GM21381 (cell line): Measurements from ENCODE around the gene ZNF26.
"Not testable (repeated sequence)": the region's sequence is repeated elsewhere in the genome, so short reads cannot be mapped to it uniquely, and the experiment has no call there.

ENCODE experiments used
- ATAC-seq: cut with Tn5 transposase; IDR thresholded peaks from one replicate; pipeline ENCODE4 v1.9.1; 2021; ENCODE audit warnings: mild to moderate bottlenecking, moderate library complexity; ENCODE audit not compliant: unreplicated experiment

ZNF26 gene, protein sequence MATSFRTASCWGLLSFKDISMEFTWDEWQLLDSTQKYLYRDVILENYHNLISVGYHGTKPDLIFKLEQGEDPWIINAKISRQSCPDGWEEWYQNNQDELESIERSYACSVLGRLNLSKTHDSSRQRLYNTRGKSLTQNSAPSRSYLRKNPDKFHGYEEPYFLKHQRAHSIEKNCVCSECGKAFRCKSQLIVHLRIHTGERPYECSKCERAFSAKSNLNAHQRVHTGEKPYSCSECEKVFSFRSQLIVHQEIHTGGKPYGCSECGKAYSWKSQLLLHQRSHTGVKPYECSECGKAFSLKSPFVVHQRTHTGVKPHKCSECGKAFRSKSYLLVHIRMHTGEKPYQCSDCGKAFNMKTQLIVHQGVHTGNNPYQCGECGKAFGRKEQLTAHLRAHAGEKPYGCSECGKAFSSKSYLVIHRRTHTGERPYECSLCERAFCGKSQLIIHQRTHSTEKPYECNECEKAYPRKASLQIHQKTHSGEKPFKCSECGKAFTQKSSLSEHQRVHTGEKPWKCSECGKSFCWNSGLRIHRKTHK

DNA sequence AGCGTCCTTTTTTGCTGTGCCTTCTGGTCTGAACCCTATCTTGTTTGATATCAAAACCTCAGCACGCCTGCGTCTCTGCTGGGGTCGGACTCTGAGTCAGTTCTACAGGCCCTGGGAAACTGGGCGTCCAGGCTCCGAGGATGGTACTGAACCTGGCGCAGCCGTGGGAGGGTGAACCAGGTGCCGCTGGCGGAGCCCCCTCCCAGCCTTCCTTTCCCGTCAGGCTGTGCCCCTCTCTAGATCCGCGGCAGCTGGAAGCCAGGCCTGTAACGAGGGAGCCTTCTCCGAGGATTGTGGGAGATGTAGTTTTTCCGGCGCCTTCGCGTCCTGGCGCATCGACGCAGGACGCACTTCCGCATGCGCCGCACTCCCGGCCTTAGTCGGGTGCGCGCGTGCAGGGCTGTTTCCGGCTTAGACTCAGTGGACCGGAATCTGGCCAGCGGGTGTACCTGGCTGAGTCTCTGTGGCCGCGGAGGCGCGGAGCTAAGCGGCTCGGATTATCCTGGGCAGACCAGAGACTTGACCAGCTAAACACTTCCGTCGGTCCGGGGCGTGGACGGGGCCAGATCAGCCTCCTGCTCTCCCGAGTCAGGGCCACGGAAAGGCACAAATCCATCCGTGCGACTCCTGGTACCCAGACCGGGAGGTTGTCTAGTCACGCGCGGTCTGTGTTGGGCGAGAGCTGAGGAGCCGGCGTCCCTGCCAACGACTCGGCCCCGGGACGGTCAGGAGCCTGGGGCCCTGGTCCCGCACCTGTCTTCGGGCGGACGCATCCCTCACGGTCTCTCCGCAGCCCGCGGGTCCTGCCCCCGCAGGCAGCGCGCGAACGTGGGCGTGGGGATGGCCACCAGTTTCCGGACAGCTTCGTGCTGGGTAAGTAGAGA is at the start of gene ZNF26:
Gene ZNF26, plus strand, starts transcription at position 367 of the 884 bp plus-strand sequence. Its CDS starts 474 bp downstream, at position 841.
- peak; percentile 98 for ATAC-seq

DNA sequence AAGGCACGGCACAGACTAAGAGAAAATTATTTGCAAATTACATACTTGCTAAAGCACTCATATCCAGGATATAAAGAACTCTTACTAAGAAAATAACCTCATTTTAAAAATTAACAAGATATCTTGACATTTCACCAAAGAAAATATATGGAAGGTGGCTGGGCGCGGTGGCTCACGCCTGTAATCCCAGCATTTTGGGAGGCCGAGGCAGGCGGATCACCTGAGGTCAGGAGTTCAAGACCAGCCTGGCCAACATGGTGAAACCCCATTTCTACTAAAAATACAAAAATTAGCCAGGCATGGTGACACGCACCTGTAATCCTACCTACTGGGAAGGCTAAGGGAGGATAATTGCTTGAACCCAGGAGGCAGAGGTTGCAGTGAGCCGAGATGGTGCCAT is 49.2 kb upstream of the ZNF26 start:
- not testable (repeated sequence) for ATAC-seq

- ATAC-seq, result no peak
These were observed 48.7 kb upstream of the ZNF26 start for GRCh38 chr12:132937476-132937875.

DNA sequence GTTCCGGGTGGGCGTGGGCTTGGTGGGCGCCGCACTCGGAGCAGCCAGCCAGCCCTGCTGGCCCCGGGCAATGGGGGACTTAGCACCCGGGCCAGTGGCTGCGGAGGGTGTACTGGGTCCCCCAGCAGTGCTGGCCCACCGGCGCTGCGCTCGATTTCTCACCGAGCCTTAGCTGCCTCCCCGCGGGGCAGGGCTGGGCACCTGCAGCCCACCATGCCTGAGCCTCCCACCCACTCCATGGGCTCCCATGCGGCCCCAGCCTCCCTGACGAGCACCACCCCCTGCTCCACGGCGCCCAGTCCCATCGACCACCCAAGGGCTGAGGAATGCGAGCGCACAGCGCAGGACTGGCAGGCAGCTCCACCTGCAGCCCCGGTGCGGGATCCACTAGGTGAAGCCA is 47.4 kb upstream of the ZNF26 start:
- not testable (repeated sequence) for ATAC-seq

DNA sequence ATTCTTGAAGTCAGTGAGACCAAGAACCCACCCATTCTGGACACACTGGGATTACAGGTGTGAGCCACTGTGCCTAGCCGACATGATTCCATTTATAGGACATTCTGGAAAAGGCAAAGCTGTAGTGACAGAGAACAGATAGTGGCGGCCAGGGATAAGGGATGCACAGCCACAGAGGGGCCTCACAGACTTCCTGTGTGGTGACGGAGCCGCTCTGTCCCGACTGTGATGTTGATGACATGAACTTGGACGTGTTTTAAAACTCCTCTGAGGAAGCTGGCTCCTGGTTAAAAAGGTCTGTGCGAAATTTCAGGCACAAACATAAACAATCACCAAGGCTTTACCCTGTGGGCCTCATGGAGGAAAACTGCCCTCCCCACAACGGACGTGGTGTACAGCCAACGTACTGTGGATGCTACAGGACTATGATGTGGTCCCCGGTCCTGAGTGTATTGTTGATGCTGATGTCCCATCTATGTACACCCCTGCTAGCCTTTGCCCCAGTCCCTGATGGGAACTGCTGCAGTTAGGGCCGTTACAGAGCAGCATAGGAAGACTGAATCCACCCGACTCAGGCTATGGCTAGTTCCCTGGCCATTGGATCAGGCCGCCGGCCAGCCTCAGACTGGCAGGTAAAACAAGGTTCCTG is 46.0 kb upstream of the ZNF26 start:
- no peak for ATAC-seq

DNA sequence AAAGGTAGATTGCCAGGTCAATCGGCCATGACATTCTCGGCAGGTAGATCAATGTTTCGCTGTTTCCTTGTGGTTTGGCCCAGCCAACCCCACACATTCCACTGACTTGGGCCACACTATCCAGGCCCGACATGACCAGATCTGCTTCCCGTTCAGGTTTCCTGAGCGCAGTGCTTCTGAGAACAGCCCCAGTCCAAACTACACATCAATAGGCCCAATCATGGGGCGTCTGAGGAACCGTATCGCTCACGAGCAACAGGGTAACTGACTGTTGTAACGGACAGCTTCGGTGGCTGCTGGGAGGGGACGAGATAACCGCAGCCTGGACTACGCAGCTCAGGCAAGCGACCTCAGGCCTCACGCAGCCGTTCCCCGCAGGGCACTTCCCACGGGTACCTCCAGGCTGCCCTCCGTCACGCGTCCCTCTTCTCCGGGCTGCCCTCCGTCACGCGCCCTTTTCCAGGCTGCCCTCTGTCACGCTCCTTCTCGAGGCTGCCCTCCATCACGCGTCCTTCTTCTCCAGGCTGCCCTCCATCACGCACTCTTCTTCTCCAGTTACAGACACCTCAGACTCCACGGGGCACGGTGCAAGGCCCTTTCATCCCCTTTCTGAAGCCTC is 44.7 kb upstream of the ZNF26 start:
- ATAC-seq, result no peak

GRCh38 chr12:132942611-132943010 is 43.6 kb upstream of the ZNF26 start:
- no peak for ATAC-seq

DNA sequence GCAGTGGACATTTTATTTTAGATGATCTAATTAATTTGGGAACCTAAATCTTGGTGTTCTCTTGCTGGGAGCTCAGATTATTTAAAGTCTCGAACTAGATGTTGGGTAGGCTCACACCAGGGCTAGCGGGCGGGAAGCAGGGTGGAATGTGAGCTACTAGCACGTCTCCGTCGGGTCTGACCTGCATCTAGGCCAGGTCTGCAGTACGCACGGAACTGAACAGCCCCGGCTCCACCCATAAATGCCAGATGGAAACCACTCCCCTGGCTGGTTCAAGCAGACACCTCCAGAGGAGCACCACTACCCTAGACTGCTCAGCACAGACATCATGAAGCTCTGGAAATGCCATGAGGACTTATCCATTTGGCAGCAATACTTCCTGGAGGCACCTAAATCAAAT is 40.4 kb upstream of the ZNF26 start:
- no peak for ATAC-seq

DNA sequence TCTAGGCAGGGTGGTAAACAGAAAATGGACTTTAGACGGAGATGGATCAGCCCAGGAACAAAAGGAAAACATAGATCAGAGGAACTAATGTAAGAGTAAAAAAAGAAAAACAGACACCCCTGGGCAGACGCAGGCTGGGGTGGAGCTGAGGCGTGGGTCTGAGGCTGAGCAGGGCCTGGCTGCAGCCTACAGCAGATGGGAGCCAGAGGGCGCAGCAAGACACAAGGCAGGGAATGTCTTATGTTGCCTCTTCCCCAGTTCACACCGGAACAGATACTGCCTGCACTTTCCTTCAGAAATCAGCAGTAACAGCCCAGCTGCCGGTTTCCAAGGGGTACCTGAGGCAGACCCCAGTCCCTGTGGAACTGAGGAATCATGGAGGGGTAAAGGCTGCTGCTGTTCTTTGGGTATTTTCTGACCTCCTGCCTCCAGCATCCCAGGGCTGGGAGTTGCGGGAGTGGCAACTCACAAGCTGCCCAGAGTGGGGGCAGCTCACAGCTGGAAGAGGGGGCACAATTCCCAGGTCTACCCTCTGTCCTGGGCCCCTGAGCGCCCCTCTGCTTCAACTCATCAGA is 39.8 kb upstream of the ZNF26 start:
- ATAC-seq, result no peak

DNA sequence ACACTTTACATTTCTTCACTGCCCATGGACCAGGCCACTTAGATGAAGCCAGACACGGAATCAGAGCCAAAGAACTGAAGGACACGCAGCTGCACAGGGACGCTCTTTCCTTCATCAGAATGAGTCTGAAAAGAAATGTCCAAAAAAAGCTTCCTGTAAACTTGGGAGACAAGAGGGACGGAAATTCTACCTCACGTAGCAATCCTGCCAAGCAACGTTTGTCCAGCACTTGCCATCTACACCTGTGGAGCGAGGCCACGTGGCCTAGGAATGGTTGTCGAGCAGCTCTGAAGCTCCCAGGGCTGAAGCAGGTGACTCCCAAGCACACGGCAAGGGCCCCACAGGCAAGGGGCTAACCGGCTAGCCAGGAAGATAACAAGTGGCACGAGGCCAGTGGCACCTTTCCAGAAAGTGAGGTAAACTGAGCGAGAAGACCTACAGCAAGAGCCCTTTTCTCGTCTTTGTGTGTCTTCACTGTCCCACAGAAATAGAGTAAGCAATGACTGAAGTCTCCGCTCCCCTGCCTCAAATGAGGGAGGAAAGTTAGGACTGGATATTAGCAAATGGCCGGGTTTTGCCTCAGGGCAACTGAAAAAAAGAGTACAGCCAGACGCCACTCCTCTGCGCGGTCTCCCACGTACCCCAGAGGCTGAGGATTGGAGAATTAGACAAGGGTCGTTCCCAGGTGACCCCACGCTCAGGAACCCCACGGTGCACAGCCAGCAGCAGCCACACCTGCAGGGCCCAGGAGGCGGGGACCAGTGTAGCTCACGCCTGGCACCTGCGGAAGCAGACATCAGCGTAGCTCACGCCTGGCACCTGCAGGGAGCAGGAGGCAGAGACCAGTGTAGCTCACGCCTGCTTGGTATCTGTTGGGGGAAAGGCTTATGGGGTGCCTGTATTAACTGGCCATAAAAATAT is 37.8 kb upstream of the ZNF26 start:
- ATAC-seq, result no peak

- ATAC-seq, result no peak
These were observed 36.0 kb upstream of the ZNF26 start for GRCh38 chr12:132949936-132950837.

GRCh38 chr12:132950844-132951535 is 35.2 kb upstream of the ZNF26 start:
- ATAC-seq, result no peak

- ATAC-seq, result no peak
These were observed 34.5 kb upstream of the ZNF26 start for GRCh38 chr12:132951649-132952048.

DNA sequence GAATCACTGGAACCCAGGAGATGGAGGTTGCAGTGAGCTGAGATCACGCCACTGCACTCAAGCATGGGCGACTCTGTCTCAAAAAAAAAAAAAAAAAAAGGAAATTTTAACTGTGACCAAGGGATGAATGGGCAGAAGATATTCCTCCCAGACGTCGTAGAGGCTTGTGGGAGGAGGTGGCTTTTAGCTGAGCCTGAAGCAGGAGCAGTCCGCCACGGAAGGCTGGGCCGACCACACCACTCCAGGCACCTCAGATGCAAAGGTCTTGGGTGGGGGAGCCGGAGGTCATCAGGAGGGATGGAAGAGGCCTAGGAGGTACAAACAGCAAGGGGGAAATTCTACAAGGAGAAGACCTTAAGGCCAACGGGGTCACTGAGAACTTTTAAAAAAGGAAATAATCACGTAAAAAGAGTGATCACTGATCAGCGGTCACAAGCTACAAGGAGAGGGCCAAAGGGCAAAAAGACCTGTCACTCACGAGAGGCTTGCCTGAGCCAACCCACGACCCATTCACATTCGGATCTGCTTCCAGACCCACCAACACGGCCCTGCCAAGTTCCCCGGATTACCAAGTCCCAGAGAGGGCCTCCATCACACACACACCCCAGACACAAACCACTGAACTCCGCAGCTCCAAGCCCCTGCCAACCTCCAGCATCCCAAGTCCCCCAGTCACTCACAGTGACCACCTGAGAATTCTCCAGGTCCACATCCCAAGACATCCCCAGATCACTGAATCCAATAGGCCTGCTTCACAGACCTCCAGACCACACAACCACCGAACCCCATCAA is 33.6 kb upstream of the ZNF26 start:
- no peak for ATAC-seq

- ATAC-seq, result no peak
These were observed 33.1 kb upstream of the ZNF26 start for GRCh38 chr12:132953163-132953425.

GRCh38 chr12:132953771-132954170 is 32.4 kb upstream of the ZNF26 start:
- no peak for ATAC-seq

DNA sequence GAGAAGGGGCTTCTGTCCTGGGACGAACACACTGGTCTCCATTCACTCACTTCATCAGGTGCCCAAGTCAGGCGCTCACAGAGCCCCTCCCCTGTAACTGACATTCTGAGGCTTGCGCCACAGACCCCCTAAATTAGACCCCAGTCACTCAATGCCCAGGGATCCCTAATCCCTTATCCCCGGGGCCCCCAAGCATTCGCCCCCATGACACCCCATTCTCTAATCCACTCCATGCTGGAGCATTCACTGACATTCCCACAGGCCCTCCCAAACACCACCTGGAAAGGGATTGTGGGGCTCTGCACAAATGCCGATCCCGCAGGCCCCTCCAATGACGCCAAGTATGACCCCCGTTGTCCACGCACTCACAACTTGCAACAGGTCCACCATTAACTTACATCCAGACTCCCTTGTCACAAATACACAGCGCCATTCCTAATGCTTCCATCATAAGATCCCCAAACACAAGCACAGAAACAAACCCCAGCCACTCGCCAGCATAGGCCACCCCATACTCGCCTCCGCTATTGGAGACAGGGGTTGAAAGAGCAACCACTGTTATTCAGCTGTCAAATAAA is 31.6 kb upstream of the ZNF26 start:
- ATAC-seq, result no peak
